Tibial nerve (tissue), 3 donors: ENCODE measurements around the gene SLC47A1.

Source experiments
- CTCF ChIP-seq, 5 experiments: fragments of 200-600 bp in 3 of 5; fragments of 450-650 bp in 2 of 5; sonication (generic) in 3 of 5; IDR thresholded peaks; one replicate each; pipeline ENCODE4 v1.5.1; 2016 to 2019; ENCODE audit warnings: antibody characterized with exemption in 5 of 5, mild to moderate bottlenecking in 3 of 5, moderate library complexity in 2 of 5
- POLR2A ChIP-seq, 2 donors: fragments of 450-650 bp; IDR thresholded peaks; one replicate each; pipeline ENCODE4 v1.6.1; 2017; ENCODE audit warnings: antibody characterized with exemption in 2 of 2, mild to moderate bottlenecking in 2 of 2, moderate library complexity in 2 of 2

DNA sequence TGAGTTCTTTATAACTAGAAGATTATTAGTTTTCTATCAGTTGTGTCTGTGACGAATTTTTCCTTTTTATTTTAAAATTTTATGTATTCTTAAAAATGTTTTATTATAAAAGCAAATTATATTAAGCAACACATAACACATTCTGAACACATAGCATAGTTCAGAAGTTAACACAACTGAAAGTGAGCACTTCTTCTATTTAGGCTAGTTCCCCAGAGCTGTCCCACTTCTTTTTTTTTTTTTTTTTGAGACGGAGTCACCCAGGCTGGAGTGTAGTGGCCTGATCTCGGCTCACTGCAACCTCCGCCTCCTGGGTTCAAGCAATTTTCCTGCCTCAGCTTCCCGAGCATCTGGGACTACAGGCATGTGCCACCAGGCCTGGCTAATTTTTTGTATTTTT, 77.2 kb downstream of the SLC47A1 start:
- no peak for TF ChIP-seq CTCF (IDR thresholded peaks at IDR 0.05)
- TF ChIP-seq POLR2A (IDR thresholded peaks at IDR 0.05), result no peak
